H1 (cell line): ENCODE measurements around the gene SPRYD4. TPM values are rescaled to one million over a fixed set of nuclear protein-coding genes. Genes with fewer than 3 reads are reported as not detected.

Source experiments
- ATF3 ChIP-seq: IDR thresholded peaks from 2 replicates; pipeline ENCODE4 v1.6.1; 2011; ENCODE audit warnings: low read depth, mild to moderate bottlenecking, low read length; ENCODE audit not compliant: insufficient read depth
- CBX5 ChIP-seq: fragments of 300-800, 300-1000 bp; sonication (generic); IDR thresholded peaks from 2 replicates; pipeline ENCODE4 v1.7.1; 2016; ENCODE audit warnings: antibody characterized with exemption, low read length, low read depth
- KDM1A ChIP-seq: fragments of 200-600, 300-600 bp; sonication (generic); IDR thresholded peaks from 2 replicates; pipeline ENCODE4 v1.7.1; 2016; ENCODE audit warnings: mild to moderate bottlenecking, low read length, borderline replicate concordance
- NRF1 ChIP-seq: IDR thresholded peaks from 2 replicates; pipeline ENCODE4 v1.6.1; 2011; ENCODE audit warnings: mild to moderate bottlenecking, low read depth, low read length, improper control_type of control experiment
- PHF8 ChIP-seq: fragments of 200-600 bp; sonication (generic); conservative IDR thresholded peaks from 2 replicates; pipeline ENCODE4 v1.7.1; 2012; ENCODE audit warnings: low read depth, mild to moderate bottlenecking, inconsistent platforms, low read length, moderate library complexity
- RFX5 ChIP-seq: IDR thresholded peaks from 2 replicates; pipeline ENCODE4 v1.6.1; 2011; ENCODE audit warnings: low read depth, low read length, improper control_type of control experiment, borderline replicate concordance
- polyA plus RNA-seq, 7 experiments: library from polyadenylated mRNA; depleted of rRNA in 3 of 7; stranded (reverse) in 5 of 7; unstranded in 2 of 7; fragments of >200 nt in 5 of 7; fragments of 200-250 nt in 2 of 7; gene quantifications; 1 replicate in 5 of 7; 2 replicates in 1 of 7; 4 replicates in 1 of 7; pipeline versions ENCODE4 v1.2.1 to v1.2.3, GENCODE V29; 2011 to 2013; ENCODE audit warnings: missing spikeins in 2 of 7, mixed read lengths in 2 of 7
- total RNA-seq: library from RNA; stranded (reverse); fragmentation: NEBNext Ultra II Directional; extraction: Animal tissue kit (Norgen Biotek cat#: 25700); gene quantifications from 2 replicates; pipeline ENCODE4 v1.2.1, GENCODE V29; 2021

SPRYD4 gene
- total and polyA plus RNA-seq, 2 of the 8 experiments (the other 6 are each of a cell fraction or from before 2014, with no cell fraction given): 4.3 to 5.3 TPM

GRCh38 chr12:56457817-56458216, 10.6 kb upstream of the SPRYD4 start (continued):
- TF ChIP-seq KDM1A: no peak
- TF ChIP-seq NRF1: no peak
- no peak for TF ChIP-seq ATF3
- TF ChIP-seq PHF8: no peak
- no peak for TF ChIP-seq RFX5
- no peak for TF ChIP-seq CBX5
